ENCODE results near the gene LRP1.
A peak's percentile ranks its signal among the peaks of the same experiment; 100 is the strongest.

LRP1 gene

GRCh38 chr12:57240926-57241401, 112.7 kb downstream of the LRP1 start:
- DNase-seq: no peak

- DNase-seq: no peak
These were observed 113.4 kb downstream of the LRP1 start for GRCh38 chr12:57241402-57242310.

- peak; percentile 40 for DNase-seq
These were observed 114.0 kb downstream of the LRP1 start for GRCh38 chr12:57242329-57242690.

- peak; percentile 81 for DNase-seq
These were observed 114.6 kb downstream of the LRP1 start for GRCh38 chr12:57242691-57243454.

GRCh38 chr12:57243521-57244311, 115.4 kb downstream of the LRP1 start:
- peak; percentile 76 for DNase-seq

GRCh38 chr12:57244312-57244696, 116.0 kb downstream of the LRP1 start:
- DNase-seq: no peak

GRCh38 chr12:57247041-57247440, 118.8 kb downstream of the LRP1 start:
- no peak for DNase-seq

- no peak for DNase-seq
These were observed 120.9 kb downstream of the LRP1 start for GRCh38 chr12:57248934-57249742.

- DNase-seq: no peak
These were observed 122.3 kb downstream of the LRP1 start for GRCh38 chr12:57250541-57250940.

GRCh38 chr12:57250956-57251355, 122.7 kb downstream of the LRP1 start, which contains the start of gene STAC3:
TSS of gene STAC3 (minus strand) at chr12:57251187. CDS start at chr12:57249636, 1,551 bp downstream.
- DNase-seq: no peak

GRCh38 chr12:57254506-57255280, 126.4 kb downstream of the LRP1 start:
- no peak for DNase-seq

- DNase-seq: no peak
These were observed 127.6 kb downstream of the LRP1 start for GRCh38 chr12:57255916-57256315.

GRCh38 chr12:57258977-57259970, 131.0 kb downstream of the LRP1 start:
- DNase-seq: no peak

- no peak for DNase-seq
These were observed 132.1 kb downstream of the LRP1 start for GRCh38 chr12:57260366-57260765.

GRCh38 chr12:57261428-57261865, 133.2 kb downstream of the LRP1 start:
- peak; percentile 91 for DNase-seq

- no peak for DNase-seq
These were observed 134.0 kb downstream of the LRP1 start for GRCh38 chr12:57262126-57262822.

Data from NCI-H2107 (cell line).